GM12878 (cell line): Measurements from ENCODE around the gene DHRS7B. TPM values are rescaled to one million over a fixed set of nuclear protein-coding genes. Genes with fewer than 3 reads are reported as not detected.

ENCODE experiments used
- ATAC-seq: fragments of 200-7000 bp; cut with Tn5 transposase; 3 replicates; pipeline ENCODE4 v1.9.1; 2020; ENCODE audit warnings: mild to moderate bottlenecking, moderate library complexity
- BruUV-seq: library from RNA; stranded (reverse); fragments of 400-500 nt; replicated peaks from 2 replicates; lab custom pipeline; 2021; lab: Mats Ljungman, UMichigan
- CTCF ChIA-PET: fragments of 300-600 bp; sonication (Branson Sonifier 250); formaldehyde crosslinking; extraction: SDS; loops from one replicate; lab custom pipeline; 2021; ENCODE audit warnings: inconsistent platforms; lab: Yijun Ruan, JAX
- POLR2A ChIA-PET: fragments of 350-600 bp; formaldehyde crosslinking; extraction: SDS; loops from one replicate; lab custom pipeline; 2021; ENCODE audit warnings: inconsistent platforms; lab: Charles Lee
- RAD21 ChIA-PET: fragments of 300-600 bp; sonication (Branson Sonifier 250); formaldehyde crosslinking; loops from one replicate; lab custom pipeline; 2023; ENCODE audit warnings: antibody characterized with exemption; ENCODE audit not compliant: unreplicated experiment; lab: Charles Lee
- SMC1A ChIA-PET: fragments of 300-600 bp; sonication (Branson Sonifier 250); formaldehyde crosslinking; loops from one replicate; lab custom pipeline; 2023; ENCODE audit not compliant: unreplicated experiment, uncharacterized antibody; lab: Charles Lee
- DNase-seq: peaks from one replicate; pipeline ENCODE4 v3.0.0-alpha.2; 2011; ENCODE audit warnings: low read depth, low spot score
- FAIRE-seq: peaks from 3 replicates; lab custom pipeline; 2011; peaks lifted over from hg19 to GRCh38; lab: Jason Lieb, UNC
- H2AFZ ChIP-seq: 2 replicates; pipeline ENCODE4 v1.6.0; 2011; ENCODE audit warnings: low read depth, low read length, control low read depth; ENCODE audit not compliant: control insufficient read depth
- H3K27ac ChIP-seq: 2 replicates; pipeline ENCODE4 v1.5.1; 2011; ENCODE audit warnings: control low read depth; ENCODE audit not compliant: control insufficient read depth, insufficient read depth
- H3K27me3 ChIP-seq, 2 experiments: replicated peaks in 1 of 2; 2 replicates each; pipeline versions ENCODE4 v1.6.0 to v1.6.1; 2011; ENCODE audit warnings: low read length in 1 of 2; ENCODE audit not compliant: control insufficient read depth in 2 of 2, insufficient read depth in 2 of 2
- H3K36me3 ChIP-seq, 2 experiments: 2 replicates each; pipeline ENCODE4 v1.5.1; 2011; ENCODE audit warnings: low read length in 1 of 2; ENCODE audit not compliant: control insufficient read depth in 2 of 2, insufficient read depth in 2 of 2
- H3K4me1 ChIP-seq: 2 replicates; pipeline ENCODE4 v1.6.1; 2011; ENCODE audit warnings: mild to moderate bottlenecking, low read length, moderate library complexity, mixed read lengths; ENCODE audit not compliant: control insufficient read depth, insufficient read depth
- H3K4me2 ChIP-seq: 2 replicates; pipeline ENCODE4 v1.6.0; 2011; ENCODE audit warnings: control low read depth; ENCODE audit not compliant: control insufficient read depth, insufficient read depth
- H3K4me3 ChIP-seq: fragments of 200-600 bp; sonication (generic); 2 replicates; pipeline ENCODE4 v1.5.1; 2016
- H3K79me2 ChIP-seq: 2 replicates; pipeline ENCODE4 v1.6.0; 2011; ENCODE audit warnings: low read length; ENCODE audit not compliant: control insufficient read depth, insufficient read depth
- H3K9ac ChIP-seq: 2 replicates; pipeline ENCODE4 v1.8.0; 2011; ENCODE audit warnings: low read length, control low read depth, mixed read lengths; ENCODE audit not compliant: control insufficient read depth, insufficient read depth
- H3K9me3 ChIP-seq: replicated peaks from 3 replicates; pipeline ENCODE4 v1.5.1; 2011; ENCODE audit warnings: mild to moderate bottlenecking, low read length; ENCODE audit not compliant: control insufficient read depth, insufficient read depth
- H4K20me1 ChIP-seq: 2 replicates; pipeline ENCODE4 v1.6.0; 2011; ENCODE audit not compliant: control insufficient read depth, insufficient read depth
- NFIC ChIP-seq: IDR thresholded peaks from 2 replicates; pipeline ENCODE4 v1.6.1; 2012; ENCODE audit warnings: low read depth, mild to moderate bottlenecking, inconsistent platforms, low read length, moderate library complexity
- NFYB ChIP-seq: IDR thresholded peaks from 2 replicates; pipeline ENCODE4 v1.6.1; 2011; ENCODE audit warnings: low read depth, mild to moderate bottlenecking, low read length, improper control_type of control experiment, moderate library complexity; ENCODE audit not compliant: insufficient read depth
- RBBP5 ChIP-seq: fragments of 200-600 bp; sonication (generic); conservative IDR thresholded peaks from 2 replicates; pipeline ENCODE4 v1.6.1; 2016
- SRF ChIP-seq, 2 experiments: IDR thresholded peaks; 2 replicates each; pipeline ENCODE4 v1.6.1; 2011; ENCODE audit warnings: low read depth in 2 of 2, low read length in 2 of 2, mild to moderate bottlenecking in 1 of 2, moderate library complexity in 1 of 2
- ZBTB40 ChIP-seq: fragments of 450-650 bp; IDR thresholded peaks from 2 replicates; pipeline ENCODE4 v1.6.1; 2016; ENCODE audit warnings: mild to moderate bottlenecking, moderate library complexity, borderline replicate concordance
- WGBS: methylation state at CpG from one replicate; pipeline ENCODE4 v1.1.6; 2016; ENCODE audit warnings: low lambda C conversion rate; ENCODE audit not compliant: insufficient replicate concordance, insufficient coverage; ENCODE audit errors: missing lambda C conversion rate; 5-methylcytosine and 5-hydroxymethylcytosine counted together
- in situ Hi-C: fragments of 300-500 bp; cut with MboI; formaldehyde crosslinking; loops from 9 replicates; pipeline ENCODE4 v1.14.3; 2018; ENCODE audit warnings: mixed read lengths
- intact Hi-C: fragments of 100-400 bp; cut with micrococcal nuclease; formaldehyde crosslinking; loops from one replicate; pipeline ENCODE4 v1.14.2; 2022; ENCODE audit not compliant: unreplicated experiment
- polyA plus RNA-seq, 11 experiments: library from polyadenylated mRNA; depleted of rRNA in 4 of 11; unstranded in 6 of 11; stranded (reverse) in 5 of 11; fragments of >200 nt; fragmentation: Nextera tagmentation in 4 of 11; fragmentation: Illumina TruSeq in 1 of 11; extraction: Ambion mirVana in 4 of 11; extraction: Trizol in 1 of 11; gene quantifications; 1 replicate in 1 of 11; 2 replicates in 10 of 11; pipeline versions ENCODE4 v1.2.1 to v1.2.3, GENCODE V29; 2011 to 2016; ENCODE audit warnings: inconsistent platforms in 2 of 11, missing spikeins in 2 of 11, low read depth in 1 of 11
- total RNA-seq, 4 experiments: library from RNA; depleted of rRNA in 3 of 4; stranded (reverse); fragments of >200 nt in 3 of 4; fragmentation: Illumina TruSeq in 1 of 4; extraction: Trizol in 1 of 4; gene quantifications; 2 replicates each; pipeline versions ENCODE4 v1.2.1 to v1.2.3, GENCODE V29; 2013 to 2021

Gene DHRS7B
- total and polyA plus RNA-seq, 10 of the 15 experiments (the other 5 are each of a cell fraction or from before 2014, with no cell fraction given), result 11.1 to 35.6 (median 23.0) TPM

DNA sequence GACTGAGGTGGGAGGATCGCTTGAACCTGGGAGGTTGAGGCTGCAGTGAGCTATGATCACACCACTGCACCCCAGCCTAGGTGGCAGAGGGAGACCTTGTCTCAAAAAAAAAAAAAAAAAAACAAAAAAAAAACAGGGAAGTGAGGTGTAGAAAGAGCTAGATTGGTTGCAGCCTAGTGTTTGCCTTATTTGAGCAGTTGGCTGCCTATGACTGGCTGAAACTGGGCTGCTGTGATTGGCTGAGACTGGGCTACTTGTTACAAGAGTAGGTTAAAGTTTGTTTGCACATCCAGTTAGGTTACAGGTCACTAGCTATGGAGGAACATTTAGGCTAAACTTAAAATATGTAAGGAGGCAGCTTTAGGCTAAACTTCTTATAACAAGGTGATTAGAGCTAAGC is 5.7 kb downstream of the DHRS7B start:
- Histone ChIP-seq H3K27ac (no peak overlapping the region), H3K4me3 (no peak overlapping the region), H3K4me2 (no peak overlapping the region), H4K20me1 (no peaks in the 10 kb centered on the region), H3K36me3 (no peaks in the 10 kb centered on the region), H3K9ac (no peak overlapping the region), H3K9me3 (no peaks in the 10 kb centered on the region; the same call in 2 of the 3 replicates), H2AFZ (no peak overlapping the region), H3K79me2 (peaks cover 10% of the 10 kb centered on the region), H3K4me1 (no peaks in the 10 kb centered on the region; the same call in 1 of the 2 replicates), H3K27me3 (no peaks in the 10 kb centered on the region)
- ATAC-seq (peak; percentile 85), FAIRE-seq (no peak), DNase-seq (no peak)
- CTCF ChIA-PET, result interaction anchor here (0.6 to 3.7 kb wide), 9 partner anchors 10 to 156 kb away, joined by 3 to 18 read pairs (median 4); no protein-coding TSS in a partner anchor
- intact Hi-C loops, result no loop called here
- SMC1A ChIA-PET, result interaction anchor here (0.7 to 3.4 kb wide), 8 partner anchors 10 to 150 kb away, joined by 3 to 11 read pairs (median 4); no protein-coding TSS in a partner anchor
- RAD21 ChIA-PET, result interaction anchor here (0.6 to 3.4 kb wide), 12 partner anchors 8 to 382 kb away, joined by 3 to 14 read pairs (median 4); partner anchors contain the start of gene USP22
- no TSS peak for BruUV-seq
- POLR2A ChIA-PET, result interaction anchor here (0.6 to 1.4 kb wide), 7 partner anchors 9 to 154 kb away, joined by 3 to 10 read pairs (median 5); no protein-coding TSS in a partner anchor
- TF ChIP-seq NFIC, result no peak
- no peak for TF ChIP-seq RBBP5
- TF ChIP-seq SRF (IDR thresholded peaks at IDR 0.05; ENCODE audit: low read depth in 2 of 2, low read length in 2 of 2), result peak; percentile 6 to 70; a peak in 1 of 4 replicates
- TF ChIP-seq NFYB, result peak; percentile 49; the same call in 1 of the 2 replicates
- WGBS, result 92% methylated on average over 1 of the region's 1 CpG
- in situ Hi-C loops, result no loop called here

DNA sequence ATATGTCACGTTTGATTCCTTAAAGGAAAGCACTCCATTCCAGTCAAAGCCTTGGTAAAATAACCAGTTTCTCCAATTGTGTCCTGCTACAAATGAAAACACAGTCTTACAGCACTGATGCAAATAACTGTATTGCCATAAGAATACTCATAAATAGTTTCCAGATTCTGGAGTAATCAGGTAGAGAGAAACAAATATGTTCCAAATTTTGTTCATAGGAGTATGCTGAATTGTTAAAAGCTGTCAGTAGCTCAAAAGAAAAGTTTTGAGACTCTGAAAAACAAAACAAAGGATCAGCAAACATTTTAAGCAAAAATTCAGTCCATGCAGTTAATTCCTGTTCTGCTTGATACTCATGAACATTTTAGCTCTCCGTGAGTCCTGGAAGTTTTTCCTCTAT is 7.8 kb downstream of the DHRS7B start:
- Histone ChIP-seq H3K4me3 (no peak overlapping the region), H4K20me1 (no peaks in the 10 kb centered on the region), H3K9ac (no peak overlapping the region), H3K27ac (no peak overlapping the region), H3K79me2 (peaks cover 5% of the 10 kb centered on the region), H3K4me2 (no peak overlapping the region), H3K4me1 (no peaks in the 10 kb centered on the region; the same call in 1 of the 2 replicates), H3K36me3 (no peaks in the 10 kb centered on the region), H3K9me3 (no peaks in the 10 kb centered on the region; the same call in 2 of the 3 replicates), H3K27me3 (no peaks in the 10 kb centered on the region), H2AFZ (no peak overlapping the region)
- DNase-seq (no peak), ATAC-seq (no peak), FAIRE-seq (no peak)
- no TSS peak for BruUV-seq
- RAD21 ChIA-PET, result no interaction called here
- intact Hi-C loops, result no loop called here
- TF ChIP-seq ZBTB40, result no peak
- SMC1A ChIA-PET, result no interaction called here
- CTCF ChIA-PET, result interaction anchor here (1.1 to 2.5 kb wide), 2 partner anchors 8 to 13 kb away, joined by 4 to 9 read pairs; no protein-coding TSS in a partner anchor
- 100% methylated on average over 2 of the region's 2 CpGs for WGBS
- in situ Hi-C loops, result no loop called here
- POLR2A ChIA-PET, result no interaction called here
